ENCODE results near the gene TMEM8B.
A peak's percentile ranks its signal among the peaks of the same experiment; 100 is the strongest.
"Not testable (repeated sequence)": the region's sequence is repeated elsewhere in the genome, so short reads cannot be mapped to it uniquely, and the experiment has no call there.

TMEM8B gene

DNA sequence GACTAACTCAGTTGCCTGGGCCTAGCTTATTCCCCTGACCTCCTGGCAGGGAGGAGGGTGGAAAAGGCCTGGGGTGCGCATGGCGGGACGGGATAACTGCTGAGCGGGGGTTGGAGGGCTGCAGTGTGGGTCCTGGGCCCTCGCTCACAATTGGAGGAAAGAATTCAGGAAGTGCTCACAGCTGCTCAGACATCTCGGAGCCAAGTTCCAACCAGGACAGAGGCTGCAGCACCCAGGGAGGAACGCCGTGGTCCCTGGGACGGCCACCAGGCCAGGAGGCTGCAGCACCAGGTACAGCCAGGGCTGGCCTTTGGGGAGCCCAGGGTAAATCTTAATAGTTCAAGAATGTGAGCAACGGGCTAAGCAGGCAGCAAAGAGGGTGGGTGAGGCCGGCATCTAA lies 80.2 kb downstream of the TMEM8B start, which contains the start of gene SPAAR:
Gene SPAAR, plus strand, starts transcription at position 217 of the 400 bp plus-strand sequence. CDS start 974 bp downstream, outside the sequence.
- DNase-seq, result no peak

- DNase-seq, result no peak
Measured at GRCh38 chr9:35909687-35910612, 80.9 kb downstream of the TMEM8B start.

GRCh38 chr9:35910613-35911359 lies 81.8 kb downstream of the TMEM8B start:
- DNase-seq, result peak; percentile 65

DNA sequence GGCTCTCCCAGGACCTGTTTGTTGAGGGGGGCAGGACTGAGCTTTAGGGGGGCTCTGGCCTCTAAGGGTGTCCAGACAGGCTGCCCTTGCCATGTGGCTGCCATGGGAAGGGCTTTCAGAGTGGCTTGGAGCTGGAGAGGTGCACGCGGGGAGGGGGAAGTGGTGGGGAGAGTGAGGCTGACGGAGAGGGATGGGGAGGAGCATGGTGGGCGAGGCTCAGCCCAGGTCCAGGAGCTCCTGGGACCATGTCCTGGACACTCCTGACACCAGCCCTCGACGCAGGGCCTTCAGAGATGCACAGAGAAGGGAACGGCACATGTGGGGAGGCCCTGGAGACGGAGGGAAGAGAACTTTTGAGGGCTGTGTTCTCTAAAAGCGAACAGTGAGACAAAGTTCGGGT lies 82.7 kb downstream of the TMEM8B start:
- no peak for DNase-seq

- no peak for DNase-seq
Measured at GRCh38 chr9:35912791-35913400, 83.9 kb downstream of the TMEM8B start.

DNA sequence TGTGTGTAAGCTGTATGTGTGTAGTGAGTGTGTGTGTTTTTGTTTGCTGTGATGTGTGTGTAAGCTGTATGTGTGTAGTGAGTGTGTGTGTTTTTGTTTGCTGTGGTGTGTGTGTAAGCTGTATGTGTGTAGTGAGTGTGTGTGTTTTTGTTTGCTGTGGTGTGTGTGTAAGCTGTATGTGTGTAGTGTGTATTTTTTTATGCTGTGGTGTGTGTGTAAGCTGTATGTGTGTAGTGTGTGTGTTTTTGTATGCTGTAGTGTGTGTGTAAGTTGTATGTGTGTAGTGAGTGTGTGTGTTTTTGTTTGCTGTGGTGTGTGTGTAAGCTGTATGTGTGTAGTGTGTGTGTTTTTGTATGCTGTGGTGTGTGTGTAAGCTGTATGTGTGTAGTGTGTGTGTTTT lies 84.4 kb downstream of the TMEM8B start:
- DNase-seq, result not testable (repeated sequence)

DNA sequence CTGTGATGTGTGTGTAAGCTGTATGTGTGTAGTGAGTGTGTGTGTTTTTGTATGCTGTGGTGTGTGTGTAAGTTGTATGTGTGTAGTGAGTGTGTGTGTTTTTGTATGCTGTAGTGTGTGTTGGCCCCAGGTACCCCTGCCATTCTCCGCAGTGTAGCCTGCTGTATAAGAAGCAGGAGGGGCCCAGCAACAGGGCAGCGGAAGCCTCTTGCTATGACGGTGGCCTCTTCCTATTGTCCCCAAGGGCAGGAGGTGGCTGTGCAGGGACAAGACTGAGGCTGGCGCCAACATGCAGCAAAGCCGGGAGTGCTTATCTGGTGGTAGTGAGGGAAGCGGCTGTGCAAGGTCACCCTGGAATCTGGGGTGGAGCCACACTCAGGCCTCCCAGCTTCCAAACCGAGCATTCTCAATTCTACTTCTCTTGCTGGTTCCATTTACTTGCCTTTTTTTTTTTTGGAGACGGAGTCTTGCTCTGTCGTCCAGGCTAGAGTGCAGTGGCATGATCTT lies 85.3 kb downstream of the TMEM8B start:
- no peak for DNase-seq

Data from COR-L47 (cell line).